Muscle layer of duodenum (tissue), 2 donors: Measurements from ENCODE around the gene ZNF385D.
"Not testable (repeated sequence)": the region's sequence is repeated elsewhere in the genome, so short reads cannot be mapped to it uniquely, and the experiment has no call there.

Source experiments
- H3K27ac ChIP-seq: one replicate; pipeline ENCODE4 v1.7.0; 2013; ENCODE audit warnings: mild to moderate bottlenecking, low read length
- H3K27me3 ChIP-seq: one replicate; pipeline ENCODE4 v1.7.0; 2013; ENCODE audit warnings: low read depth, mild to moderate bottlenecking, control low read depth, low read length
- H3K36me3 ChIP-seq, 2 donors: one replicate each; pipeline ENCODE4 v1.7.0; 2013; ENCODE audit warnings: low read length in 2 of 2, control low read depth in 1 of 2, mild to moderate bottlenecking in 1 of 2; ENCODE audit not compliant: insufficient read depth in 2 of 2, control insufficient read depth in 1 of 2
- H3K4me1 ChIP-seq, 2 donors: one replicate each; pipeline ENCODE4 v1.7.0; 2013; ENCODE audit warnings: low read length in 2 of 2, mild to moderate bottlenecking in 2 of 2, control low read depth in 1 of 2, moderate library complexity in 1 of 2; ENCODE audit not compliant: insufficient read depth in 2 of 2, control insufficient read depth in 1 of 2
- H3K4me3 ChIP-seq, 2 donors: one replicate each; pipeline ENCODE4 v1.7.0; 2013; ENCODE audit warnings: low read length in 2 of 2, low read depth in 1 of 2, mild to moderate bottlenecking in 1 of 2
- H3K9me3 ChIP-seq, 2 donors: one replicate each; pipeline ENCODE4 v1.7.0; 2013; ENCODE audit warnings: low read length in 2 of 2, control low read depth in 1 of 2, mild to moderate bottlenecking in 1 of 2; ENCODE audit not compliant: control insufficient read depth in 1 of 2
- donor health status: healthy.

Gene ZNF385D

GRCh38 chr3:21508246-21508645 is 242.8 kb downstream of the ZNF385D start:
- H3K9me3 ChIP-seq: no peaks in the 10 kb centered on the region
- no peaks in the 10 kb centered on the region for H3K4me1 ChIP-seq
- no peaks in the 10 kb centered on the region for H3K36me3 ChIP-seq
- no peak overlapping the region for H3K4me3 ChIP-seq
- H3K27me3 ChIP-seq: no peaks in the 10 kb centered on the region
- no peak overlapping the region for H3K27ac ChIP-seq

GRCh38 chr3:21505711-21506460 is 245.1 kb downstream of the ZNF385D start:
- Histone ChIP-seq H3K4me1 (no peaks in the 10 kb centered on the region), H3K36me3 (no peaks in the 10 kb centered on the region), H3K9me3 (no peaks in the 10 kb centered on the region), H3K27ac (no peak overlapping the region), H3K4me3 (no peak overlapping the region), H3K27me3 (no peaks in the 10 kb centered on the region)

GRCh38 chr3:21502656-21503055 is 248.4 kb downstream of the ZNF385D start:
- Histone ChIP-seq H3K4me3 (no peak overlapping the region), H3K9me3 (no peaks in the 10 kb centered on the region), H3K36me3 (no peaks in the 10 kb centered on the region), H3K4me1 (no peaks in the 10 kb centered on the region), H3K27ac (no peak overlapping the region), H3K27me3 (no peaks in the 10 kb centered on the region)

GRCh38 chr3:21500834-21501233 is 250.2 kb downstream of the ZNF385D start:
- Histone ChIP-seq H3K4me1 (no peaks in the 10 kb centered on the region), H3K36me3 (no peaks in the 10 kb centered on the region)

GRCh38 chr3:21490671-21491070 is 260.3 kb downstream of the ZNF385D start:
- H3K4me3 ChIP-seq, H3K4me1 ChIP-seq, H3K27me3 ChIP-seq, H3K27ac ChIP-seq, H3K9me3 ChIP-seq, H3K36me3 ChIP-seq: not testable (repeated sequence)

More at GRCh38 chr3:21500834-21501233, 250.2 kb downstream of the ZNF385D start:
- H3K9me3 ChIP-seq: no peaks in the 10 kb centered on the region
- H3K27ac ChIP-seq: no peak overlapping the region
- no peak overlapping the region for H3K4me3 ChIP-seq
- H3K27me3 ChIP-seq: no peaks in the 10 kb centered on the region

- Histone ChIP-seq H3K27ac (no peak overlapping the region), H3K4me3 (no peak overlapping the region), H3K27me3 (no peaks in the 10 kb centered on the region), H3K9me3 (no peaks in the 10 kb centered on the region), H3K4me1 (no peaks in the 10 kb centered on the region), H3K36me3 (no peaks in the 10 kb centered on the region)
Measured at GRCh38 chr3:21487520-21487919, 263.5 kb downstream of the ZNF385D start.

GRCh38 chr3:21486024-21486935 is 264.7 kb downstream of the ZNF385D start:
- not testable (repeated sequence) for H3K36me3 ChIP-seq, H3K4me3 ChIP-seq, H3K27me3 ChIP-seq, H3K27ac ChIP-seq, H3K9me3 ChIP-seq, H3K4me1 ChIP-seq

GRCh38 chr3:21484828-21485144 is 266.2 kb downstream of the ZNF385D start:
- no peak overlapping the region for H3K4me3 ChIP-seq
- H3K27me3 ChIP-seq: no peaks in the 10 kb centered on the region
- H3K4me1 ChIP-seq: no peaks in the 10 kb centered on the region
- H3K36me3 ChIP-seq: no peaks in the 10 kb centered on the region
- no peak overlapping the region for H3K27ac ChIP-seq
- H3K9me3 ChIP-seq: no peaks in the 10 kb centered on the region

- no peaks in the 10 kb centered on the region for H3K36me3 ChIP-seq
- H3K9me3 ChIP-seq: no peaks in the 10 kb centered on the region
- no peak overlapping the region for H3K4me3 ChIP-seq
- no peaks in the 10 kb centered on the region for H3K4me1 ChIP-seq
- no peak overlapping the region for H3K27ac ChIP-seq
- no peaks in the 10 kb centered on the region for H3K27me3 ChIP-seq
Measured at GRCh38 chr3:21484057-21484827, 266.8 kb downstream of the ZNF385D start.

- H3K4me3 ChIP-seq: no peak overlapping the region
- H3K27me3 ChIP-seq: no peaks in the 10 kb centered on the region
- H3K27ac ChIP-seq: no peak overlapping the region
- H3K36me3 ChIP-seq: no peaks in the 10 kb centered on the region
- no peaks in the 10 kb centered on the region for H3K9me3 ChIP-seq
- no peaks in the 10 kb centered on the region for H3K4me1 ChIP-seq
Measured at GRCh38 chr3:21481991-21482390, 269.0 kb downstream of the ZNF385D start.

- H3K27ac ChIP-seq: no peak overlapping the region
- no peaks in the 10 kb centered on the region for H3K4me1 ChIP-seq
- no peaks in the 10 kb centered on the region for H3K36me3 ChIP-seq
- H3K27me3 ChIP-seq: no peaks in the 10 kb centered on the region
- no peaks in the 10 kb centered on the region for H3K9me3 ChIP-seq
- H3K4me3 ChIP-seq: no peak overlapping the region
Measured at GRCh38 chr3:21477541-21478288, 273.3 kb downstream of the ZNF385D start.
